Mesangial cell (primary cell): ENCODE data around the gene CFAP45. TPM values are rescaled to one million over a fixed set of nuclear protein-coding genes. Genes with fewer than 3 reads are reported as not detected.

Experiments
- total RNA-seq: library from RNA; depleted of rRNA; stranded (reverse); fragments of >200 nt; gene quantifications from 2 replicates; pipeline ENCODE4 v1.2.3, GENCODE V29; 2015

CFAP45 gene, protein sequence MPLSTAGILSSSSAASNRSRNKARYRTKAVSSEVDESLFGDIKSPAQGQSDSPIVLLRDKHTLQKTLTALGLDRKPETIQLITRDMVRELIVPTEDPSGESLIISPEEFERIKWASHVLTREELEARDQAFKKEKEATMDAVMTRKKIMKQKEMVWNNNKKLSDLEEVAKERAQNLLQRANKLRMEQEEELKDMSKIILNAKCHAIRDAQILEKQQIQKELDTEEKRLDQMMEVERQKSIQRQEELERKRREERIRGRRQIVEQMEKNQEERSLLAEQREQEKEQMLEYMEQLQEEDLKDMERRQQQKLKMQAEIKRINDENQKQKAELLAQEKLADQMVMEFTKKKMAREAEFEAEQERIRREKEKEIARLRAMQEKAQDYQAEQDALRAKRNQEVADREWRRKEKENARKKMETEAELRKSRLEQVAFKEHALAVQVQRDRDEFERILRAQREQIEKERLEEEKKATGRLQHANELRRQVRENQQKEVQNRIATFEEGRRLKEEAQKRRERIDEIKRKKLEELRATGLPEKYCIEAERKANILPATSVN
- 0.16 and 0.63 TPM in 2 replicates for total RNA-seq

DNA sequence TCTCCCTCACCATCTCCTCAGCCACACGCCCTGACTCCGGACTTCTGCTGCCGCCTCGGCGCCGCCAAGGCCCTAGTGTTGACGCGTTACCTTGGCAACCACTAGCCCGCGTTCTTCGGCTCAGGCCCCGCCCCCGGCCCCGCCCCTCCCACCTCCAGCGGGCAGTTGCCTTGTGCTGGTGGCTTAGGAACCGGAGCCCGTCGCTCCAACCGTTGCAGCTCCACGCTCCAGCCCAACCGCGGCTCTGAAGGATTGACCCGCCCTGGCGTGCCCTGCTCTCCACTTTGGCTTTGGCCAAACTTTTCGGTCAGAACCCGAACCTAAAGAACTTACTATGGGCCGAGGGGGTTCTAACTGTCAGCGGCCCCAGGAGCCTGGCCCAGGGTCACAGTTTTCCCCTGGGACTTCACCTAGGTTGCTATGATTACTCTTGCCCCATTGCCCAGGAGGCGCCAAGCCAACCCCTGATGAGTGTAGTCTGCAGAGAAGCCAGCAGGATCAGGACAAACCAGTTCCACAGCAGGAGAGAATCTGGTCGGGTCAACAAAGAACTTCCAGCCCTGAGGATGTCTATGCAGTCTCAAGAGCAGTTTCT is at the start of gene CFAP45:
TSS of gene CFAP45 (minus strand) at position 80 of the 595 bp plus-strand sequence. CDS start at position 13, 67 bp downstream.

DNA sequence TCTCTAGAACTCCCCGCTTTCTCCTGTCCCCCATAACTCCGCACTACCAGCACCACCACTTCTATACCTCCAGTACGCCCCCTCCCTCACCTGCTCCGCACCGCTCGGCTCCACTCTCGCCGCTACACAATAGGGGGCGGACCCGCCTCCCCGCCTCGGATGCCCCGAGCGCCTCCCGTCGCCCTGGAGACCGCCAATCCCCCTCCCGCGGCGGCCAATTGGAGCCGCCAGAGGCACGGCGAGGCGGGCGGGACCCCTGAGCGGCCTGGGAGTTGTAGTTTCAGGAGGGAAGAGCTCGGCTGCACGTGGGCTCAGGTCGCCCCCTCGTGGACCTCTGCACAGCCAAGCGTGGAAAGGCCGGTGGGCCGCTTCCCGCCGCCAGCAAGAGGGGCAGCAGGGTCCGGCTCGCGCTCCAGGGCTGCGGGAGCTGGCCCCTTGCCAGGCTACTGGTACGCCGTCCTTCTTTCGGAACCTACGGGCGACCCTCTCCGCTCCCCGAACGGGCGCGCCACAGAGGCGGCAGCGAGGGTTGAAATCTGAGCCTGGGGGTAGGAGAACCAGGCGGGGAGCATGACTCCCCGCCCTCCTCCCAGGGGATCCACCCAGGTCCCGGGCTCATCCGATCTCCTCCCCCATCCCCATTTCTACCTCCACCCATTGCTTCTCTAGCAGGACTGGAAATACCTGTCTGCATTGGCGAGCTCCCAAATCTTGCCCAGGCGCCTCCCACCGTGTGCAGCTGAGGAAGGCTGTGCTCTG is 45.7 kb upstream of the CFAP45 start, which contains the start of gene IGSF9:
TSS of gene IGSF9 (minus strand) at position 131 of the 759 bp plus-strand sequence. CDS start 2,159 bp downstream, outside the sequence.

DNA sequence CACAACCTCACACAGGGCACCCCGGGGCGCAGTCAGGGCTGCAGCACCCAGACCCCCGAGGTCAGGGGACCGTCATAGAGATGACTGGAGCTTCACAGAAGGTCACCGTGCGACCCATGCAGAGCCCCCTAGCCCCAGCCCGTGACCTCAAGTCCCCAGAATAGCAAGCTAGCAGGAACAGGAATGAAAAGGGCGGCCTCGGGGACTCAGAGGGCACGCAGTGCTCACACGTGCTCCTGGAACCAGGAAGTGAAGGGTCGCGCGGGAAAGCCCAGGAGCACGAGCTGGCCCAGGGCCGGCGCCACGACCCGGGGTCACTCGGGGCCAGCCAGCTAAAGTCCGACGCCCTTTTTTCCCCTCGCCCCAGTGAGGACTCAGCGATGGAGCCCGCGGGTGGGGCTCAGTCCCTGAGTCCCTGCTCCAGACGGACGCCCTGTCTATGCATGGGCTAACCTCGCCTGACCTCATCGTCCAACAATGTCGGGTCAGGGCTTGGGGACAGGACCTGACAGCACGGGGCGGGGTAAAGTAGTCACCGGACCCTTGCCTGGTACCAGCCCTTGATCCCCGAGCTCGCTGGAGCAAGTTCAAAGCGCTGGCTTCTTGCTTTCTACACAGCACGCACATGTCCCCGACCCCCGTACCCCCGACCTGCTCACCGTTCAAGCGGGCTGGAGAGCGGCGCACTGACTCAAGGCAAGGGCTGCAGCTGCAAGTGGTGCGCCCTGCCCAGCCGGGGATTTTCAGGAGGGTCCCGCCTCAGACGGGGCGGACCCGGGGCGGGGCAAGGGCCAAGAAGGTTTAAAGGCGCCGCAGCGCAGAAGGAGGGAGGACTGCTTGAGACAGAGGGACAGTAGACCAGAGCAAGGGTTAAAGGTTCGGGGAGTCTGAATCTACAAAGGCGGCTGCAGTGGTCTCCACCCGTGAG is 25.1 kb upstream of the CFAP45 start, which contains the start of gene TAGLN2:
TSS of gene TAGLN2 (minus strand) at position 717 of the 928 bp plus-strand sequence. CDS start 4,998 bp downstream, outside the sequence.

DNA sequence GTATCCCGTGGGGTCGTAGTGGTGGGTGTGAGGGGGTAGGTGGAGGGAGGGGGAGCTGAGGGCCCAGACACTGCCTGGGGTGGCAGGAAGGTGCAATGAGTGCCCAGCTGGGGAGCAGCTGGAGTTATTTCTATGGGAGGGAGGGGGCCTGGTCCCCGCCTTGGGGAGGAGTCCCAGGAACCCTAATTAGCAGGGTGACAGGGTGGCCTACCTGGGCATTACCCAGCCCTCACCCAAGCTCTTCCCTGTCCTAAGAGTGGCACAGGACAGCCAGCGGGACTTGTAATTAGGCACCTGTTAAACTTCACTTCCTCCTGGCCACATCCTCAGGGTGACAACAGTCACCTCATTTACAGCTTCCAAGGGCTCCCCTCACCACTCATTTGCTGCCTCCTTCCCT is 37.4 kb downstream of the CFAP45 start, which contains the start of gene VSIG8:
TSS of gene VSIG8 (minus strand) at position 101 of the 400 bp plus-strand sequence. CDS start 136 bp downstream, outside the sequence.

DNA sequence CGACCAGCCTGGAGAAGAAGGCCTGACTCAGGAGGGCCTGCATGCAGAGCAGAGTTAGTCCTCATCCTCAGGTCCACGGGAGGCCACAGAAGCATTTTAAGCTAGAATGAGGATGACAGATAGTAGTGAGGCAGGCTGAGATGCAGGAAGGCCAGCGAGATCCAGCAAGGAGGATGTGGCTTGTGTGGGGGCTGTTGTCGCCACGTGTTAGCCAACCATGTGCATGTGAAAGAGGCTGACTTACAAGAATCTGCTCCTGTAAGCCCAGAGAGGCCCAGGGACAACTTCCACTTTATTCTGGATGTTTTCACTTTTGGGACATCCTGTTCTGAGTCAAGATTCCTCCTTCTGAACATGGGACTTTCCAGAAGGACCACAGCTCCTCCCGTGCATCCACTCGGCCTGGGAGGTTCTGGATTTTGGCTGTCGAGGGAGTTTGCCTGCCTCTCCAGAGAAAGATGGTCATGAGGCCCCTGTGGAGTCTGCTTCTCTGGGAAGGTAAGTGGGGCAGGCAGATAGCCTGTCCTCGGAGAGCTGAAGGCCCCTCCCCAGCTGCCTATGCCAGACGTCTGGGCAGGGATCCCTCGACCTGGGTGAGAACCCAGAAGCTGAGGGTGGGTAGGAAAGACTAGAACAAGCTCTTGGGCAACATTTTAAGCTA is 73.4 kb downstream of the CFAP45 start, which contains the start of gene SLAMF8:
TSS of gene SLAMF8 (plus strand) at position 433 of the 661 bp plus-strand sequence. CDS start at position 459, 26 bp downstream.

Other genes with a start within 250 kb of the CFAP45 start
- not detected in 2 replicates for gene CRP, start 185.6 kb downstream of the CFAP45 start, total RNA-seq
- gene DUSP23, start 119.2 kb downstream of the CFAP45 start, total RNA-seq = 44.0 and 67.8 TPM in 2 replicates
- gene FCRL6, start 97.8 kb downstream of the CFAP45 start, total RNA-seq = not detected in 2 replicates
- not detected in 2 replicates for gene SLAMF8, start 73.3 kb downstream of the CFAP45 start, total RNA-seq
- not detected in 2 replicates for gene VSIG8, start 37.5 kb downstream of the CFAP45 start, total RNA-seq
- 620 and 1,348 TPM in 2 replicates for gene TAGLN2, start 25.3 kb upstream of the CFAP45 start, total RNA-seq
- 0.16 and 0.76 TPM in 2 replicates for gene IGSF9, start 45.4 kb upstream of the CFAP45 start, total RNA-seq
- not detected in 2 replicates for gene SLAMF9, start 54.1 kb upstream of the CFAP45 start, total RNA-seq
- gene PIGM, start 131.8 kb upstream of the CFAP45 start, total RNA-seq = 2.1 and 3.3 TPM in 2 replicates
- gene KCNJ10, start 170.0 kb upstream of the CFAP45 start, total RNA-seq = not detected in 2 replicates
- gene KCNJ9, start 181.4 kb upstream of the CFAP45 start, total RNA-seq = not detected in 2 replicates
- 24.3 and 31.2 TPM in 2 replicates for gene IGSF8, start 198.5 kb upstream of the CFAP45 start, total RNA-seq
- gene ATP1A2, start 215.6 kb upstream of the CFAP45 start, total RNA-seq = under 0.01 TPM in 1 of 2 replicates, not detected in the other